ENCODE data around the gene NAGLU.

DNA sequence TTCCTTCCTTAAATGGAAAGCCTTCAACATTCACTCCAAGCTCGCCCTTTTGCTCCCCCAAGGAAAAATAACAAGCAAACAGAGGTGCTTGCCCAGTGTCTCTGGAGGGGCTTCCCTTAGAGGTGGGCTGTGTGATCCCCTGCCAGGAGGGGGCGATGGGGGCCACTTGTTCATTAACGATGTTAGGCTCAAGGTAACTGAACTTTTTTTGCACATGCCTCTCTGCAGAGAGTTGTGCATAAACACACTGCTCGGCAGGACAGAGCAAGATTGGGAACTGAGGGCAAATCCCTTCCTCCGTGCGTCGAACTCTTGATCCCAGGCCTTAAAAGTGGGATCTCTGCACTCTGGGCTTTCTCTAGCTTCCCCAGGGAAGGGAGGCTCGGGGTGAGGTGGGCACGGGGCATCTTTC lies 15.5 kb upstream of the NAGLU start:
- no peak for TF ChIP-seq POLR2A (IDR thresholded peaks at IDR 0.05; ENCODE audit: low read length)
- TF ChIP-seq GATA1 (IDR thresholded peaks at IDR 0.05; ENCODE audit: low read depth, low read length): no peak
